Activated naive CD4-positive, alpha-beta T cell treated with anti-CD3 and anti-CD28 coated beads, Interleukin-2, amount 10 ng/mL, durations not matched to agents 7 days and 5 days (primary cell): ENCODE data around the gene RTP1.
"Not testable (repeated sequence)": the region's sequence is repeated elsewhere in the genome, so short reads cannot be mapped to it uniquely, and the experiment has no call there.

Experiments used
- CTCF ChIA-PET: fragments of 350-600 bp; sonication (Branson Sonifier 250); formaldehyde crosslinking; loops from one replicate; lab custom pipeline; 2021; ENCODE audit warnings: antibody characterized with exemption; lab: Charles Lee
- DNase-seq: peaks from one replicate; pipeline ENCODE4 v3.0.0-alpha.2; 2020
- H3K27ac Mint-ChIP-seq: one replicate; pipeline ENCODE4 v1.8.0; 2021; ENCODE audit warnings: mild to moderate bottlenecking, moderate library complexity, mixed read lengths
- H3K27me3 Mint-ChIP-seq: one replicate; pipeline ENCODE4 v1.8.0; 2021; ENCODE audit warnings: mild to moderate bottlenecking, mixed read lengths
- H3K36me3 Mint-ChIP-seq: one replicate; pipeline ENCODE4 v1.8.0; 2021; ENCODE audit warnings: mixed read lengths
- H3K4me1 Mint-ChIP-seq: one replicate; pipeline ENCODE4 v1.8.0; 2021; ENCODE audit warnings: mixed read lengths
- H3K4me3 Mint-ChIP-seq: one replicate; pipeline ENCODE4 v1.8.0; 2021; ENCODE audit warnings: mild to moderate bottlenecking, moderate library complexity, mixed read lengths
- H3K9me3 Mint-ChIP-seq: one replicate; pipeline ENCODE4 v1.8.0; 2021; ENCODE audit warnings: mixed read lengths

Gene RTP1

DNA sequence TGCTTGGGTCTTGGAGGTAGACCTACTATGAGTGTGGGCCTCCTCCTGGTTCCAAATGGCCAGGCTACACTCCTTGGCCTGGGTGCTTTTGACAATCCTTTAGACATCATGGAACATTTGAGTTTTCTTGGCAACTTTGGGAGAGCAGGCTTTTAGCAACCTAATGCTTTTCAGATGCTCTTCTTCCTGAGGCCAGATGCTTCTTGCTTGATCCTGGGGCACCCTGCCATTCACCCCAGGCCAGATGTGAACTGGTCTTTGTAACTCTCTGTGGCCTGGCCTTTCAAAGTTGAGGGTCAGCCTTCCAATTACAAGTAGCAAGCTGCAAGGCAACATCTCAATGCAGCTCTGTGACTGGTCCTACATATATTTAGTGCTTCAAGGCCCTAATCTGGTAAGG, 40.5 kb downstream of the RTP1 start:
- no peak for DNase-seq
- H3K36me3 Mint-ChIP-seq = no peaks in the 10 kb centered on the region
- no peak overlapping the region for H3K4me3 Mint-ChIP-seq
- no peak overlapping the region for H3K27ac Mint-ChIP-seq
- H3K4me1 Mint-ChIP-seq = no peaks in the 10 kb centered on the region
- H3K27me3 Mint-ChIP-seq = peaks cover 10% of the 10 kb centered on the region
- CTCF ChIA-PET = no interaction called here
- peaks cover 3% of the 10 kb centered on the region for H3K9me3 Mint-ChIP-seq

DNA sequence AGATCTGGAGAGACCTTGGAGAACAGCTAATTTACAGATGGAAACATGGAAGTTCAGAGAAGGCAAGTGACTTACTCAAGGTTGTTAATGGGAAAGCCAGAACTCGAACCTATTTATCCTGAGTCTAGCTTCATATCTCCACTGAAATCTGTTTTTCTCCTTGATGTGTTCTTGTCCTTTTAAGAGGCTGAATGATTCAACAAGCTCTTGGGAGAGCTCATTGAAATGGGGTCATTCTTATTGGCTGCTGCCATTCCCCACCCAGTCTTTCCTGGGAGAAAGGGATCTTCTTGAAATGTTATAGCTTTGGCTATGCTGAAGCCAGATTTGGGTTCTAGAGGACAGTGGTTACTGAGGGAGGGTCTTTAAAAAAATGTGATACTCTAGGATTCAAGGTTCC, 41.0 kb downstream of the RTP1 start:
- Mint-ChIP-seq H3K27ac (no peak overlapping the region), H3K9me3 (peaks cover 3% of the 10 kb centered on the region), H3K4me3 (no peak overlapping the region), H3K27me3 (peaks cover 14% of the 10 kb centered on the region), H3K36me3 (no peaks in the 10 kb centered on the region), H3K4me1 (no peaks in the 10 kb centered on the region)
- no peak for DNase-seq
- CTCF ChIA-PET = no interaction called here

DNA sequence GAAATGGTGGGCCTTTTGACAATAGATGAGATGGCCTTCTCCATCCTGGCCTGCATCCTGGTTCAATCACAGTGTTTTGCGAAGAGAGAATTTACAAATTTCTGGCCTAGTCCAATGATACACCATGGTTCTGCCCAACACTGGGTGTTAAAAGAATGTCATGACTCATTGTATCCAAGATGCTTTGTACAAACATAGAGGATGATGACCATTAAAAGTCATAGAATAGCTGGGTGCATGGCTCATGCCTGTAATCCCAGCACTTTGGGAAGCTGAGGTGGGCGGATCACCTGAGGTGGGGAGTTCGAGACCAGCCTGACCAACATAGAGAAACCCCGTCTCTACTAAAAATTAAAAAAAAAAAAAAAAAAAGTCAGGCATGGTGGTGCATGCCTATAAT, 41.5 kb downstream of the RTP1 start:
- H3K27me3 Mint-ChIP-seq = peaks cover 19% of the 10 kb centered on the region
- not testable (repeated sequence) for H3K36me3 Mint-ChIP-seq, DNase-seq, H3K4me3 Mint-ChIP-seq, H3K9me3 Mint-ChIP-seq, H3K27ac Mint-ChIP-seq, H3K4me1 Mint-ChIP-seq
- CTCF ChIA-PET = interaction anchor here (0.6 kb wide), 1 partner anchor 487 kb away, joined by 3 read pairs; no protein-coding TSS in a partner anchor

DNA sequence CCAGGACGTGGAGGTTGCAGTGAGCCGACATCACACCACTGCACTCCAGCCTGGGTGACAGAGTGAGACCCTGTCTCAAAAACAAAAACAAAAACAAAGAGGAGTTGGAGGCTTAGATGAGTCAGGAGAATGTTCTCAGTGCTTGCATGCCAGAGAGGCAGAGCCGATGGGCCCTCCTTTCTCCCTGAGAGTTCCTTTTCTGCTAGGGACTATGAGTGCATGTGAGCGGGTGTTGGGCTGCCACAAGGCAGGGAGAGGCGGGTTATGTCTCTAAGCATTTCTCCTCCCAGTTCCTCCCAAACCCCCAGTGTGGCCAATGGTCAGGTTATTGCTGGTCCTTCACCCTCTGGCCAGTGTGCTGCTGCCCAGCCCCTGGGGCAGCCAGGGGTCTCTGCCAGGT, 45.1 kb downstream of the RTP1 start:
- peaks cover 10% of the 10 kb centered on the region for H3K4me1 Mint-ChIP-seq
- no peak overlapping the region for H3K27ac Mint-ChIP-seq
- peaks cover 3% of the 10 kb centered on the region for H3K9me3 Mint-ChIP-seq
- peaks cover 28% of the 10 kb centered on the region for H3K27me3 Mint-ChIP-seq
- H3K36me3 Mint-ChIP-seq = no peaks in the 10 kb centered on the region
- CTCF ChIA-PET = no interaction called here
- DNase-seq = no peak
- H3K4me3 Mint-ChIP-seq = no peak overlapping the region

DNA sequence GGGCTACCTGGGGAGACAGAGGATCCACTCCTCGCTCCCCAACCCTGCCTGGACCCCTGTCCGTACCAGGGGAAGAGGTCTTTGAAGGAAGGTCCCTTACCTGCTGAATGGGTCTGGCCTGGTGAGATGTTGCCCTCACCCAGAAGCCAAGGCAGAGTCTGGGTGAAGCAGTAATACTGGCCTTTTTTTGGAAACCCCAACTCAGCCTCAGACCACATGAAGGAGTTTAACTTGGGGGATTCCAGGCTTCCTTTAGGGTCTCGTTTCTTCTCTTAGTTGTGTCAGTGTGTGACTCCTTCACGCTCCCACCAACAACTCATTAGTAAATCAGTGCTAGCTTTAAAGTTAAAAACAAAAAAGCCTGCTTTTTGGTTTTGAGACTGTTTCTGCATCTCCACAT, 45.6 kb downstream of the RTP1 start:
- H3K4me1 Mint-ChIP-seq = peaks cover 13% of the 10 kb centered on the region
- no peak overlapping the region for H3K4me3 Mint-ChIP-seq
- no peak for DNase-seq
- peaks cover 28% of the 10 kb centered on the region for H3K27me3 Mint-ChIP-seq
- peaks cover 3% of the 10 kb centered on the region for H3K9me3 Mint-ChIP-seq
- H3K36me3 Mint-ChIP-seq = no peaks in the 10 kb centered on the region
- CTCF ChIA-PET = no interaction called here
- no peak overlapping the region for H3K27ac Mint-ChIP-seq

DNA sequence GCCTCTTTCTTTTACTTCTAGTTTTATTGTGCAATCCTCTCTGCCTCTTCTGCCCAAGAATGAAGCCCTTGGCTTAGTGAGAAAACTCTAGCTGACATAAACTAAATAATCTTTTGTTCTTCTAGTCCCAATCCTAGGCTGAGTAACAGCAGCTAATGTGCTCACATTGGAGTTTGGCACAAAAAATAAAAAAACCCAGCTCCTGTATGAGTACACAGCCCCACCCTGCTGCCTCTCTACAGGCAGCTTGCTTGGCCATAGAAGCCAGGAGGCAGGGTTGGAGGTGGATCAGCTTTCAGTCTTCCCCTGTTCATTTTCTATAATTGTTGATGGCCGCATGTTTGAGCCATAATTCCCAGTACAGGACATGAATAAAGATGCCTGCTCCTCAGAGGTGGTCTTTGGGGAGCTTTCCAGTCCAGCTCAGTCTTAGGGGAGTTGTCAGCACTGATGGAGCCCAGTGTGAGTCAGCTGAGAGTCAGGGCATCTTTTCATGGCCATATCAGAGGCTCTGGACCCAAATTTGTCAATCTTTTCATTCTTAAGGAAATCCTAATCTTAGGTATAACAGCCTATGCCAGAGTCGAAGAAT, 46.7 kb downstream of the RTP1 start:
- no peak overlapping the region for H3K27ac Mint-ChIP-seq
- peaks cover 3% of the 10 kb centered on the region for H3K9me3 Mint-ChIP-seq
- H3K4me3 Mint-ChIP-seq = no peak overlapping the region
- peaks cover 33% of the 10 kb centered on the region for H3K27me3 Mint-ChIP-seq
- no peak for DNase-seq
- CTCF ChIA-PET = interaction anchor here (1.2 kb wide), 1 partner anchor 20 kb away, joined by 3 read pairs; no protein-coding TSS in a partner anchor
- no peaks in the 10 kb centered on the region for H3K36me3 Mint-ChIP-seq
- H3K4me1 Mint-ChIP-seq = peaks cover 16% of the 10 kb centered on the region

DNA sequence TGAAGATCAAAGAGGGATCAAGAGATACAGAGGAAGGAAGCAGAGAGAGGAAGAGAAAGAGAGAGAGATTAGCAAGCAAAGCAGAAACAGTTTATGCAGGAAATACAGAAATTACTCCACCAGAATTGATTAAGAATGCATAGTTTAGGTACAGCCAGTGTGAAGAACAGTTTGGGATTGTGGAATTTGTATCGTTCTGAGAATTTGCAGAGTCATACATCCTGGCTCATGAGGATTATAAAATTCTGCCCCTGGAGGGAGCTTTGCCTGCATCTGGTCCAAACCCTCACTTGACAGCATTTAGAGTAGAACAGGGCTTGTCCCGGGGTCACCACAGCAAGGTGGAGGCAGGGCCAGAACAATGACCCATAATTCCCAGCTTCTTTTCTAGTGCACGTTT, 50.1 kb downstream of the RTP1 start:
- H3K4me3 Mint-ChIP-seq = no peak overlapping the region
- H3K4me1 Mint-ChIP-seq = peaks cover 16% of the 10 kb centered on the region
- no peaks in the 10 kb centered on the region for H3K9me3 Mint-ChIP-seq
- no peak for DNase-seq
- CTCF ChIA-PET = no interaction called here
- H3K27me3 Mint-ChIP-seq = peaks cover 36% of the 10 kb centered on the region
- no peak overlapping the region for H3K27ac Mint-ChIP-seq
- H3K36me3 Mint-ChIP-seq = no peaks in the 10 kb centered on the region
